SKM-1 treated with dmso at 0.1 percent for 144 hours (cell line): ENCODE data around the gene FARSA.
"Not testable (repeated sequence)": the region's sequence is repeated elsewhere in the genome, so short reads cannot be mapped to it uniquely, and the experiment has no call there.

ENCODE experiments used
- DNase-seq: peaks from one replicate; lab custom pipeline; 2025; ENCODE audit not compliant: unreplicated experiment; lab: John Stamatoyannopoulos, UW

FARSA gene

DNA sequence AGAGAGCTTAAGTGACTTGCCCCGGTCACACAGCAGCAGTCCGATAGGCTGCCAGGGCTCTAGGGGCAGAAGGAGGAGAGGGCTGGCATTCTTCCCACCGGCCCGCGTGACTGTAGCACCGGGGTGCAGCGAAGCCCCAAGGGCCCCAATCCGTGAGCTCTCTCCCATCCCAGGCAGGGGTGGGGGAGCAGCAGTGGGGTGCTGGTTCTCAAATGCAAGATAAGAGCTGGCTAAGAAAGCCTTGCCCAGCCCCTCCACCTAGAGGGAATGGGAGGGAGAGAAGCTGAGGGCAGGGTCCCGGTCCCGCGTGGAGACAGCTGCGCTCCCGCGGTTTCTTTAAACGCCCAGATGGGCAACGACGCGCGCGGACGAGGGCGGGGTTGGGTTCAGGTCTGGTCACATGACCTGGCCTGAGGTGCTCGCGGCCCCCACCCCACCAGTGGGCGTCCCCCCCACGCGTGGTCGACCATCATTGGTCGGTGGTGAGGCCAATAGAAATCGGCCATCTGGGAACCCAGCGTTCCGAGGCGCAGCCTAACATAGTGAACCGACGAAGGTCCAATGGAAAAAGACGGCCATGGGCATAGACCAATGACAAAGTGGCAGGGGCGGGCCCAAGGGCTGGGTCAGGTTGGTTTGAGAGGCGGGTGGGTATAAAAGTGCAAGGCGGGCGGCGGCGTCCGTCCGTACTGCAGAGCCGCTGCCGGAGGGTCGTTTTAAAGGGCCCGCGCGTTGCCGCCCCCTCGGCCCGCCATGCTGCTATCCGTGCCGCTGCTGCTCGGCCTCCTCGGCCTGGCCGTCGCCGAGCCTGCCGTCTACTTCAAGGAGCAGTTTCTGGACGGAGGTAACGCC lies 4.6 kb upstream of the FARSA start, which contains the start of gene CALR:
CALR (plus strand) TSS at position 683 of the 852 bp plus-strand sequence; CDS start at position 754, 71 bp downstream.
- peak; percentile 96 for DNase-seq

DNA sequence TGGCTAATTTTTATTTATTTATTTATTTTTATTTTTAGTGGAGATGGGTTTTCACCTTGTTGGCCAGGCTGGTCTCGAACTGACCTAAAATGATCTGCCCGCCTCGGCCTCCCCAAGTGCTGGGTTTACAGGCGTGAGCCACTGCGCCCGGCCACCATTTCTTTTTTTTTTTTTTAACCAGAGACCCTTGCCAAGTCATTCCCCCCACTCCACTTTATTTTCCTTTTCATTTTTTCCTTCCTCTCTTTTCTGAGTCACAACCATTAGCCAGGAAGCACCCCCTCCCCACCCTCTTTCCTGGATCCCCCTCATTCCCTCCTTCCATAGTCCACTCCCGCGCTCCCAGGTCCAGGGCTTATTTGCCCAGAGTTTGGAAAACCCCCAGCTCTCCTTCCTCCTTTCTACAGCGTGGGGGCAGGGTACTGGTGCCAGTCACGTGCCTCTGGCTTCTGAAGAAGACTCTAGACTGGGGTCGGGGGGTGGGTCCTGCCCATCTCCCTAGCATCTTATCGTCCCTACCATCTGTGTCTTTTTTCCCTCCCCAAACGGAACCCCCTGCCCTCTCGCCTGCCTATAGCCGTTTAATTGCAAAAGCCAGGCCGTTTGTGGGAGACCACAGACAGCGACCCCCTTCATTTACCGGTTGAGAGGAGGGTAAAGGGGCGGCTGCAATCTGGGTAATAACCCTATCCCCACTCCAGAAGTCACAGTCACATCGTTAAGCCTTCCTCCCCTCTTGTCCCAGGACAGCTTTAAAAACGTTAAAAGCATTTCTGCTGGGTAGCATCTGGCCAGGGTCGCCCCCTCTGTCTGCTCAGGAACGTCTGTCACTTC lies 3.8 kb upstream of the FARSA start:
- peak; percentile 83 for DNase-seq

DNA sequence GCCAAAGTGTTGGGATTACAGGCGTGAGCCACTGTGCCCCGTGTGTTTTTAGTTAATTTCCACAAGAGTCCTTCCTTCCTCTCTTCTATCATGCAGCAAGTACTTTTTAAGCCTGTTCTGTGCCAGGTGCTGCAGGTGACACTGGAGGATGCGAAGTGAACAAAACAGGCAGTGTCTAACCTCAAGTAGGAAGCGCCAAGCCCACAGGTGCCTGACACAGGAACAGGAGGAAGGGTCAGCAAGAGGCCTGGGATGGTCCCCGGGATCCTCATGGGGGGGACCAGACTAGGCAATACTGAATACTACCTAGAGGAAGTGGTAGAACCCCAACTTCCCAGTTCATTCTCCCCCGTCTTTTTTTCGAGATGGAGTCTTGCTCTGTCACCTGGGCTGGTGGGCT lies 3.1 kb upstream of the FARSA start:
- DNase-seq = no peak

DNA sequence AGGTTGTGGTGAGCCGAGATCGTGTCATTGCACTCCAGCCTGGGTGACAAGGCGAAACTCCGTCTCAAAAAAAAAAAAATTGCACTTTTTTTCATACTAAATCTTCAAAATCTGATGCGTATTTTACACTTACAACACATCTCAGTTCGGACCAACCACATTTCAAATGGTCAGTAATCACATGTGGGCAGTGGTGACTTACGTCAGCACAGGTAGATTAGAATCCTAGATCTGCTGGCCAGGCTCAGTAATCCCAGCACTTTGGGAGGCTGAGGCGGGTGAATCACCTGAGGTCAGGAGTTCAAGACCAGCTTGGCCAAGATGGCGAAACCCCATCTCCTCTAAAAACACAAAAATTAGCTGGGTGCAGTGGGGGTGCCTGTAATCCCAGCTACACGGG lies 1.6 kb upstream of the FARSA start:
- DNase-seq = no peak

DNA sequence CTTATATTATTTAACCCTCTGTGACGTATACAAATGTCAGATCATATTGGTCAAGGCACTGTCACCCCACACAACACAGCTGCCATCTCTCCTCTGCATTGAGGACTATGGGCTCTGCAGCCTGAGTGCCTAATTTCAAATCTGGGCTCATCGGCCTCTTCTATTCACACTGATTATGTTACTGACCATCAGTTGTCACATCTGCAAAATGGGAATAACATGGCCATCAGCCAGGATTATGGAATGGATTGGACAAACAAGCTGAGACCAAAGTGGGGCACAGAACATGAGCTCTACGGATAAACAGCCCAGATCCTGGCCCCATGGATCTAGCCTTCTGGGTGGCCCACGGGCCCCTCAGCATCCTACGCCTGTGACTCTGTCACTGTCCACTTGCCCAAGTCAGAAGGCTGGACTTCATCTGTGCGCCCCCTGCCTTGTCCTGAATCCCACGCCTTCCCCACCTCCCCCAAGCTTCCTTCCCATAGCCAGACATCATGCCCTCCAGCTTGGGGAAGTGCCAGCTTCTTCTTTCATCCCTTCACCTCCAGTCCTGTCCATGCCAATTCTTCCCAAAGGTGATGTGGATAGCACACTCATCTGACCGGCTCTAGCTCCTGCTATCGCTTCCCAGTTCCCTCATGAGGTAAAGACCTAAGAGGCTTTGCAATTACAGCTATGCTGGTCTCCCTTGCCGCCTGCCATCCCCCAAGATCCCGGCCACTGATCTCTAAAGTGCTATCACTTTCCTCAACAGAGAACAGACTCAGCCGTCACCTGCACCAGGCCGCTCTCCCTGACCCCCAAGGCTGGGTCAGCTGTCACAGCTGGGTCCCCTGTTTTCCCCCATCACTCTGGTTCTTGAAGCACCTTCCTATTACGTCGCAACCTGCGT lies 872 bp downstream of the FARSA start:
- no peak for DNase-seq

DNA sequence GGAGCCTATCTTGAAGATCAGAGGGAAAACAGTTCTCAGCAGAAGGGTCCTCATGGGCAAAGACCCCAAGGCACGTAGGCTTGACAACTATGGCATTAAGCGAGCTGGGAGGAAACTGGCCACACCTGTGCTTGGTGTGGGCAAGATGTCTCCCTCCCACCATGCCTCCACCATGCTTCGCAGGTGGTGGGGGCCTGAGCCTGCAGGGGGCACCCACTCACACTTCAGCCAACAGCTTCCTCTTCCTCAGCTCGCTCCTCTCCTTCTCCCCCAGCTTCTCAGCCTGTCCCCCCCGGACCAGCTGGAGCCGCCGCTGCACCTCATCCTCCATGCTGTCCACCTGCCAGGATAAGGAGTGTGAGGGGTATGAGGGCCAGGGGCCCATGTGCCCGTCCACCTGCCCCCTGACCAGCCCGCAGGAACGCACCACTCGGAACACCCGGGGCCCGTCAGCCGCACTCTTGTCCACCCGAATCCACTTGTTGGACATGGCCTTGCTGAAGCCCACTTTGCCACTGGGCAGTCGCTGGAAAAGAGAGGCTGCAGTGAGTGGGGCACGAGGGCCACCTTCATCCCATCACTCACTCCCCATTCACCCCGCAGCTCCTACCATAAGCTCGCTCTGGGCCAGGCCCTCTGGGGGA lies 3.4 kb downstream of the FARSA start:
- DNase-seq = no peak

DNA sequence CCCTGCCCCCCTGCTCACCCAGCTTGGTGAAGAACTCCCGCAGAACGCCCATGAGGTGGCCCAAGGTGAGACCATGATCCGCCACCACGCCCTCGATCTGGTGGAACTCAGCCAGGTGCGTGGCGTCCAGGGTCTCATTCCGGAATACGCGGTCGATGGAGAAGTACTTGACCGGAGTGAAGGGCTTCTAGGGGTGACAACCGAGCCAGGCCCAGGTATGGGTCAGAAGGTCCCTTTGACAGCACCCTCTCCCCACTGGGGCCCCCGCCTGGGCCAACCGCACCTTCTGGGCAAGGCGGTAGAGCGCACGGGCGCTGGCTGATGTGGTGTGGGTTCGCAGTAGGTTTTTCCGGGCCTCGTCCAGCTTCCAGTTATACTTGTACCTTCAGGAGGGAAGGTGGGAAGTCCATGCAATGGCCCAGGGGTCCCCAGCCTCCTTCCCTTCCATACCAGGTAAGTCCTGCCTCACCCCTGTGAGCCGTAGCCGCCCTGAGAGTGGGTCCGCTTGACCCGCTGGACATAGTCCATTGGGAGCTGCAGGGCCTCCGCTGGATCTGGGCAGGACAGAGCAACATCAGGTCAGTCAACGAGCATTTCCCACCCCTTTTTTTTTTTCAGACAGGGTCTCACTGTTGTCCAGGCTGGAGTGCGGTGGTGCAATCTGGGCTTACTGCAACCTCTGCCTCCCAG lies 8.7 kb downstream of the FARSA start:
- no peak for DNase-seq

DNA sequence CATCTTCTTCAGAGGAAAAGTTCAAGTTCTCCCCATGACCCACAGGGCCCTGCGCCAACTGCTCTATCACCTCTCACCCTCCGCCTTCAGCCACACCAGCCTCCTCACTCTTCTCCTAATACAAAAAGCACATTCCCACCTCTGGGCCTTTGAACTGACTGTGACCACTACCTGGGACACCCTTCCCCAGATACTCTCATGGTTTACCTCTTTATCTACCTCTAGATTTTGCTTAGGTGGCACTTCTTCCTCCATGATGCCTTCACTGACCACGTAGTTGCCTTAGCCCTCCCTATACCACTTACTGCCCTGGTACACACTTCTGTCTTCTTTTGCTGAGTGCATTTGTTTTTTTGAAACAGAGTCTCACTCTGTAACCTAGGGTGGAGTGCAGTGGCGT lies 10.6 kb downstream of the FARSA start:
- no peak for DNase-seq

DNA sequence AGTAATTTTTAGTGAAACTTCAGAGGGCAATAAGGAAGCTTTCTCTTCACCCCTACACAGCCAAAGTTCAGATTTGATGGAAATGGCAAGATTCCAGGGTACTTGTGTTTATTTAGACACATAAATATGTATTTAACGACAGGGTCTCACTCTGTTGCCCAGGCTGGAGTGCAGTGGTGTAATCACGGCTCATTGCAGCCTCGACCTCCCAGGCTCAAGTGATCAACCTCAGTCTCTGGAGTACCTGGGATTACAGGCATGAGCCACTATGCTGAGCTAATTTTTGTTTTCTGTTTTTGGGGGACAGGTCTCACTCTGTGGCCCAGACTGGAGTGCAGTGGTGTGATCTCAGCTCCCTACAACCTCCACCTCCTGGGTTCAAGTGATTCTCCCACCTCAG lies 12.5 kb downstream of the FARSA start:
- DNase-seq = no peak

DNA sequence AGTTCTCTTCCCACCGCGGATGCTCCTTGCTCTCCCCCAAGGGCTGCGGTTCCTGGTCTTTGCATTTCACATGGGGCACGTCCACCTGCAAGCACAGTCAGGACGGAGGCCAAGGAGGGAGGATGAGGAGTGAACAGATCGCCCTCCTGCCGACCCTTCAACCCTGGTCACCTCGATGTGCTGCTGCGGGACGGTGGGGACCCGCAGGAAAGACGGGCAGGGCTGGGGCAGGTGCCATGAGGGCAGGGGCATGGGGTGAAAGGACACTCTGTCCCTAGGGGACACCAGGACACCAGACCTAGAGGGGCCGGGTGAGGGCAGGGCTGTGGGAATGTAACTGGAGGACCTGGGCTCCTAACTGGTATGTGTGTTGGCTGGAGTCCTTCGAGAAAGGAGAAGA lies 15.3 kb downstream of the FARSA start:
- no peak for DNase-seq

DNA sequence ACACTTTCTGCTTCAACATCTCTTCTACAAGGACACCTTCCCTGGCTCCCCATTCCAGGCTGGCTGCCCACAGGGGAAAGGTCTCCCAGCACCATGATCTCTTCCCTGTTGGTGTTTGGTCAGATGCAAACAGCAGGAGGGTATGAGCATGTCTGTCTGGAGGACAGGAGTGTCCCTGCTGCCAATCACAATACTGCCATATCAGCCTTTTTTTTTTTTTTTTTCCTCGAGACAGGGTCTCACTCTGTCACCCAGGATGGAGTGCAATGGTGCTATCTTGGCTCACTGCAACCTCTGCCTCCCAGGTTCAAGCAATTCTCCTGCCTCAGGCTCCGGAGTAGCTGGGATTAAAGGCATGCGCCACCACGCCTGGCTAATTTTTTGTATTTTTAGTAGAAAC lies 17.7 kb downstream of the FARSA start:
- not testable (repeated sequence) for DNase-seq

DNA sequence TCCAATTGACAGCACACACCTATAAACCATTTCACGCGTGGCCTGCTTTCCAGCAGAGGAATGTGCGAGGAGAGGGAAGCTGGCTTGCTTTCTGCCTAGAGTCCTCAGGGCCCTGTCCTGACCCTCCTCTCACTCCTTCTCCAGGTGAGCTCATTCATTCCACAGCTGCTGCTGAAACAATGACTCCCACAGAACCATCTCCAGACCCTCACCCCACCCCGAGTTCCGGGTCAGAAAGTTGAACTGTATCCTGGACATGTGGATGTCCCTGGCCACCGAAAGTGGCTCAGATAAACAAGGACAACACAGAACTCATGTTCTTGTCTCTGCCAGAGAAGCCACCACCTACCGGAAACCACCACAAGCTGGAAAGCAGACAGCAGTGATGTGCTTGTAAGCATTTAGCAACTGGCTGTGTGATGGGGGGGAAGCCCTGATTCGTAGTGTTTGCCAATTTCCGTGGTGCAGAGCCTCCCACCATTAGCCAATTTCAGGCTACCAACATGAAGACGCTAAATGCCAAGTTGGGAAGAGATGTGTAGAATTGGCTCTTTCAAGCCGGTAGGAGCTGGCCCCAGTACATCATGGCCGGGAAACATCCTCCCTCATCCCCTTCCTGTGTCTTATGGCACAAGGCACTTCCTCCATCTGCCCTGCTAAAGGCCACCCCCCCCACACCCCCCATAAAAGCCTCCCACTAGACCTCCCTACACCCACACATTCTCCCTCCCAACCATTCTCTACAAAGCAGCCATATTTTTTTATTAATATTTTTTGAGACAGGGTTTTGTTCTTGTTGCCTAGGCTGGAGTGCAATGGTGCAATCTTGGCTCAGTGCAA lies 19.4 kb downstream of the FARSA start:
- peak; percentile 69 for DNase-seq

DNA sequence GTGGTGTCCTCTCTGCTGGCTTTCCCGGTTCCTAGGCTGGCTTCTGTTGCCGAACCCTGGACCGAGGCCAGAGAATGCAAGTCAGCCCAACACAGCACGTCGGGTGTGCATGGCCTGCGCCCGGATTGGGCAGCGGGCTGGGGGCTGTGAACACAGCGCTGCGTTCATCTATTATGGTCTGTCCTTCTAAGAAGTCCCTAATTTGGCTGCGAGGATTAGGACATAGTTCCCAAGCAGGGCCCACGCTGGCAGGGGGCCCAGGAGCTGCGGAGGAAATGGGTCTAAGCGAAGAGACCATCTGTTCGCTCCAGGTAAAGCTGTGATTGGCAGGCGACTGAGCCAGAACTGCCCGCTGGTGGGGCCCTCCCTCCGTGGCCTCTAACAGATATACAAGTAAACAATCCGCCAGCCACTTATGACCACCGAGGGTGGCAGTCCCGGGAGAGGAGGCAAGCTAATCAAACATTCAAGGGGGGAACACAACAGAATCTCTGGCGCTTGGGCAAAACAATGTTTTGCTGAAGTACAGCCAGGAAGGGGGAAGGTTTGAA lies 20.4 kb downstream of the FARSA start:
- no peak for DNase-seq

DNA sequence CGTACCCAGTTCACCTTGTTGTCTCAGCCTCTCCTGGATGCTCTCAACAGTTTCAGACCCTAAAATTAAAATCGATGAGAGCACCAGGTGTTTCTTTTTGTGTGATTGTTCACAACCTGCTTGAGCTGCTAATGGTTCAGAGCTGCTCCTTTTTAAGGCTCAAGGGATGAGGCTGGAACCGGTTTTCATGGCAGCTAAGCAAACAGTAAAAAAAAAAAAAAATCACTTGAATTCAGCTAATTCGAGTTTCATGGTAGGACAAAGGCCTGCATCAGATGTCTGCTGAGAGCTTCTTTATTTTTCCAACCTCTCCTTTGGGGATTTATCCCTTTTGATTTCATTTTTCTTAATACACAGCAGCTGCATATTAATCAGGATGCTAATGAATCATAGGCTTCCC lies 20.9 kb downstream of the FARSA start:
- no peak for DNase-seq

DNA sequence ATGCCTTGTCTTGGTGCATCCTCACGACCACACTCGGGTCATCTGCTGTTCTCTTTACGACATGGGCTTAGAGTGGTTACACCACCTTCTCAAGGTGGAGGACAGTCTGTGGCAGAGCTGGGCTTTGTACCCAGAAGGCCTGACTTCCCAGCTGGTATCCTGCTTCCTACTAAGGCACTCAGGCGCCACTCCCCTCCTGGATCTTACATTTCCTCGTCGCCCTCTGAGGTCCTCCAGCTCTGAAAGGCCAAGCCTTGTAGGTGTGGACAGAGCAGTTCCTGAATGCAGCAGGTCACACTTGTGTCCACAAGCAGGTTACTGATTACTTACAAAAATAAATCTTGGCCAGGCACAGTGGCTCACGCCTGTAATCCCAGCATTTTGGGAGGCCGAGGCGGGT lies 26.3 kb downstream of the FARSA start:
- DNase-seq = no peak

DNA sequence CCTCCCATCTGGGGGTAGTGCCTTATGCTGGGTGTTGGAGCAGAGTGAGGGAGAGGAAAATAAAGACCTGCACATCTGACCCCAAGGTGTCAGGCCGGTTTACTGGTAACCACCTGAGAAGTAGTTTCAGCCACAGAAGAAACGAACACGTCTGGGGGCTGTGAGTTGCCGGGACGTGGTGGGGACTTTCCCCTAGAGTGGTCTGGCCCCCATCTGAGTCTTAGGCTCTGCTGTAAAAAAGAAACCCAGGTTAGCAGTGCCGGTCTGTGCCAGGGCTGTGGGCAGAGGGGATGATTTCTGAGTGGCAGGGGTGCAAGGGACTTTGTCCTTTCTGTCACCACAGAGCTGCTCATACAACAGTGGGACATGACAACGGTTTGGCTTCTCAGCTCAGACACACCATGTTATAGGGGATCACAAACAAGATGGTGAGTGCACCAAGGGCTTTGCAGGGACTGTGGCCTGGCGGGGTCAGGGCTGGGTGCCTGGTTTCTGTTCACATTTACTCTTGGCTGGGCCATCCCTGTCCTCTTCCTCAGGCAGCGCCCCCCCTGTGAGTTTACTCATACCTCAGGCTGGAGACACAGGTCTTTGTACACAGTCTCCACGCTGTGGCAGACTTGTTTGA lies 33.5 kb downstream of the FARSA start:
- DNase-seq = no peak

DNA sequence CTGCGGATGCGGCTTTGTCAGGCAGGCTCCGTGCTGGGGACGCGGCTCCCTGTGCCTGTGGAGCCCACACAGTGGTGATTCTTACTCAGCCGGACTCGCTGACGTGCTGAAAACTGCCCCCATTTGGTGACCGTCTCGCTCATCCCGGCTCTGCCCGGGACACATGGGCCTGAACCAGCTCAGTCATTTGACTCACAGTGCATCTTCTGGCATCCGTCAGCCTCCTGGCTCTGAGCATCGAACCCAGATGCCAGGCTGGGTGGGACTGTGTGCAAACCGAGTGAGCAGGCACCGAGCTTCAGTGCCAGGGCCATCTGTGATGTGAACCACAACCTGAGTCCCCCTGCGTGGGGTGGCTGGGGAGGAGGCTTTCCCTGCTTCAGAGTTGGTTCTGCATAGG lies 37.1 kb downstream of the FARSA start:
- no peak for DNase-seq

DNA sequence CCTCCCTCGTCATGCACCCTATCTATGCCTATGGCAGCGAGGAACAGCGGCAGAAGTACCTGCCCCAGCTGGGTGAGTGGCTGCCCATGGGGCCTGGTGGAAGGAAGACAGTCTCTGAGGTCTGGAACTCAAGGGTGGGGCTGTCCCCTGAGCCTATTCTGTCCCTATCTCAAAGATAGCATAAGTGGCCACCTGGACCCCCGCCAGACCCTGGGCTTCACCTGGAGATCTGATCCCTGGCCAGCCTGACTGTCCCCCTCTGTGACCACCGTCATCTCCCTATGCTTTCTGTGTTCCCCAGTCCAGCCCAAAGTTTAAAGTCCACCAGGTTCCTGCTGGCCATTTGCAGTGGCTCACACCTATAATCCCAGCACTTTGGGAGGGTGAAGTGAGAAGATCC lies 39.9 kb downstream of the FARSA start:
- DNase-seq = no peak
